DND-41 (cell line): ENCODE results near the gene STX4.

Source experiments
- CTCF ChIP-seq: IDR thresholded peaks from 2 replicates; pipeline ENCODE4 v1.5.1; 2012; ENCODE audit warnings: borderline replicate concordance, low read length, moderate library complexity, mild to moderate bottlenecking; ENCODE audit not compliant: poor library complexity, severe bottlenecking; ENCODE audit errors: extremely low read depth
- EZH2 ChIP-seq: IDR thresholded peaks from 3 replicates; pipeline ENCODE4 v1.6.1; 2012; ENCODE audit warnings: borderline replicate concordance, low read depth, mild to moderate bottlenecking, moderate library complexity, low read length, inconsistent platforms; ENCODE audit not compliant: severe bottlenecking

- TF ChIP-seq CTCF (no peak), EZH2 (no peak)
These were observed 38.5 kb downstream of the STX4 start for GRCh38 chr16:31071861-31072260.
